ENCODE results near the gene MYBPC2.

DNA sequence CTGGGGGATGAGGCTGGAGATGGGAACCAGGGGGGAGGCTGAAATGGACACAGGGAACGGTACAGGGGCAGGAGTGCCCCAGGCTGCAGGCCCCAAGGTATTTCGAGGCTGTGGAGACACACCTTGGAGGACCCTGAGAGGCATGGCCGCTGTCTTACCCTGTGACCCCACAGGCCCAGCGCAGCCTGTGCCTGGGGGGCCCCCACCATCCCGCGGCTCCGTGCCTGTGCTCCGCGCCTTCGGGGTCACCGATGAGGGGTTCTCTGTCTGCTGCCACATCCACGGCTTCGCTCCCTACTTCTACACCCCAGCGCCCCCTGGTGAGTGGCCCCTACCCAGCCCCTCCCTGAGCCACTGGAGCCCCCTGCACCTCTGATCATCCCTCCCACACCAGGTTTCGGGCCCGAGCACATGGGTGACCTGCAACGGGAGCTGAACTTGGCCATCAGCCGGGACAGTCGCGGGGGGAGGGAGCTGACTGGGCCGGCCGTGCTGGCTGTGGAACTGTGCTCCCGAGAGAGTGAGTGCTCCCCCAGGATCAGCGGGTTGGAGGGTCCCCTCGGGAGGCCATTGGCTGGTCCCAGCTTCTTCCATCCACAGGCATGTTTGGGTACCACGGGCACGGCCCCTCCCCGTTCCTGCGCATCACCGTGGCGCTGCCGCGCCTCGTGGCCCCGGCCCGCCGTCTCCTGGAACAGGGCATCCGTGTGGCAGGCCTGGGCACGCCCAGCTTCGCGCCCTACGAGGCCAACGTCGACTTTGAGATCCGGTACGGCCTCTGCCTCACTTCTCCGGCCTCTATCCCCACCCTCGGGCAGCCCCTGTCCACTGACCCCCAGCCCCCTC lies 30.9 kb upstream of the MYBPC2 start:
- TF ChIP-seq POLR2AphosphoS5 (IDR thresholded peaks at IDR 0.05; ENCODE audit: insufficient read depth in 1 of 2, low read depth in 1 of 2): no peak
- TF ChIP-seq POLR2A (IDR thresholded peaks at IDR 0.05): no peak
- TF ChIP-seq, protein P1, sequence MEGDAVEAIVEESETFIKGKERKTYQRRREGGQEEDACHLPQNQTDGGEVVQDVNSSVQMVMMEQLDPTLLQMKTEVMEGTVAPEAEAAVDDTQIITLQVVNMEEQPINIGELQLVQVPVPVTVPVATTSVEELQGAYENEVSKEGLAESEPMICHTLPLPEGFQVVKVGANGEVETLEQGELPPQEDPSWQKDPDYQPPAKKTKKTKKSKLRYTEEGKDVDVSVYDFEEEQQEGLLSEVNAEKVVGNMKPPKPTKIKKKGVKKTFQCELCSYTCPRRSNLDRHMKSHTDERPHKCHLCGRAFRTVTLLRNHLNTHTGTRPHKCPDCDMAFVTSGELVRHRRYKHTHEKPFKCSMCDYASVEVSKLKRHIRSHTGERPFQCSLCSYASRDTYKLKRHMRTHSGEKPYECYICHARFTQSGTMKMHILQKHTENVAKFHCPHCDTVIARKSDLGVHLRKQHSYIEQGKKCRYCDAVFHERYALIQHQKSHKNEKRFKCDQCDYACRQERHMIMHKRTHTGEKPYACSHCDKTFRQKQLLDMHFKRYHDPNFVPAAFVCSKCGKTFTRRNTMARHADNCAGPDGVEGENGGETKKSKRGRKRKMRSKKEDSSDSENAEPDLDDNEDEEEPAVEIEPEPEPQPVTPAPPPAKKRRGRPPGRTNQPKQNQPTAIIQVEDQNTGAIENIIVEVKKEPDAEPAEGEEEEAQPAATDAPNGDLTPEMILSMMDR (IDR thresholded peaks at IDR 0.05): no peak

Measured in vagina (tissue), 2 donors.